HuH-7 (cell line): ENCODE data around the gene MINDY1.

Source experiments
- DNase-seq: peaks from one replicate; pipeline ENCODE4 v3.0.0; 2011; ENCODE audit warnings: low spot score

The MINDY1 gene

GRCh38 chr1:150985179-150985825 is 21.4 kb downstream of the MINDY1 start:
- no peak for DNase-seq

- DNase-seq, result peak; percentile 68
Measured at GRCh38 chr1:150981805-150982712, 24.6 kb downstream of the MINDY1 start, which contains the start of gene ANXA9. TSS of gene ANXA9 (plus strand) at chr1:150982292. CDS start at chr1:150983106, 814 bp downstream.

- peak; percentile 63 for DNase-seq
Measured at GRCh38 chr1:150981177-150981804, 25.4 kb downstream of the MINDY1 start.

- peak; percentile 86 for DNase-seq
Measured at GRCh38 chr1:150979092-150980056, 27.3 kb downstream of the MINDY1 start.

GRCh38 chr1:150976879-150977694 is 29.6 kb downstream of the MINDY1 start:
- DNase-seq, result no peak

- no peak for DNase-seq
Measured at GRCh38 chr1:150976401-150976821, 30.3 kb downstream of the MINDY1 start.

DNA sequence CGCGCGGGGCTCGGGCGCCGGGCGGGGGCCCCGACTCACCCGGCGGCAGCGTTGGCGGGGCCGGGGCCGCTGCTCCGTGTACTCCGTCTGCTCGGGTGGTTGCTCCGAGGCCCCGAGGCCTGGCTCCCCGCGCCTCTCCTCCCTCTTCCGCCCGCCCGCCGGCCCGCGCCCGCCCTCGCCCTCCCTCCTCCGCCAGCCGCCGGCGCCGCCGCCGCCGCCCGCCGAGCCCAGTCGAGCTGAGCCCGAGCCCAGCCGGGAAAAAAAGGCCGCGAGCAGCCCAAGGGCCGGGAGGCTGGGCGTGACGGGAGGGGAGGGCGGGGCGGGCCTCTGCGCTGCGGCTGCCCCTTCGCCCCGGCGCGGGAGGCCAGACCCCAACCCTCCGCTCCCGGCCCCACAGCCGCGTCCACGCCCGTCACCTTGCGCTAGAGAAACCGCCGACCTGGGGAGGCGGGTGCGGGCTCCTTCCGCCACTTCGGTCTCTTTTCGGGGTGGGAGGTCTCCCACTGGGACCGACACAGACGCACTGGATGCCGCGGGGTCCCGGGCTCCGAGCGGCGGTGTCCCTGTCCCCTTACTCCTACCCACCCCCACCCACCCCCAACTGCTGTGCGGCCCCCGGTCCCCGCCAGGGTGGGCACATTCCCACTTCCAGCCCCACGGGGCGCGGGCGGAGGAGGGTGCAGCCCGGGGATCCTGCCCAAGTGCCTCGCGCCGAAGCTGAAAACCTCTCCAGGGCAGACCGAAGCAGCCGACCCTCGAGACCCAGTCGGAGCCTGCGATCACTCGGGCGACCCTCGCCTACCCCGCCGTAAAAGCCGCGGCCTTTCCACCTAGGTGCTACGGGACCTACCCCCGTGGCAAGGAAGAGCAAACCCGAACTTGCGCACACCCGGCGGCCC is 31.9 kb downstream of the MINDY1 start, which contains the start of gene CERS2:
Gene CERS2 (minus strand): TSS at position 256 of the 899 bp plus-strand sequence. CDS start 5,745 bp downstream, outside the sequence.
- peak; percentile 79 for DNase-seq

DNA sequence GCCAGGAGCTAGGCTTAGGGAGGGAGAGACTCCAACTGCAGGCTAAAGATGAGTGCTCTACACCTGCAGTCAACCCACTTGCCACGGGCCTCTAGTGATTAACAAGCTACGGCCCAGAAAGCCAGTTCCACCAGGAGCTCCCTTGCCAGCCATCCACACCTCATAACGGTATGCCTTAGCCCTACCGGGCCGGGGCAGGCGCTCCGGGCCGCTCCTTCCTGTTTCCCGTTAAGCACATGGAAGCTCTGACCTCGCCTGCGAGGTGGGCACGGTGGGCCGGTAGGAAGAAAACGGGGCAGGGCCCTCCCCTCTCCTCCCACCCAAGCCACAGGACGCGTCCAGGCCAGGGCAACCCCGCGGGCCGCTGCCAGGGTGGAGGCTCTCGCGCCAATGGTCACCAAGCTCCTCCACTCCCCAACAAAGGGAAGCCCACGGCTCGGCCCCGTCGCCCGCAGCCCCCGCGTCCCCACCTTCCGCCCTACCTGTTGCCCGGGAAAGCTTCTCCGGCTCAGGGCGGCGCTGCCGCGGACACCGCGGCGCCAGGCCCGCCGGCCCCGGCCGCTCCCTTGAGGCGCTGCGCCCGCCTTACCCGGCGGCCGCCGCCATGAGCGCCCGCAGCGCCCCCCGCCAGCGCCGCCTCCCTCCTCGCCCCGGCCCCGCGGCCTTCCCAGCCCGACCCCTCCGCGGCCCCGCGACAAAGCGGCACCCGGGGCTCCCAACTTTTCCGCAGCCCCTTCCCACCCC is 32.7 kb downstream of the MINDY1 start:
- DNase-seq, result no peak

DNA sequence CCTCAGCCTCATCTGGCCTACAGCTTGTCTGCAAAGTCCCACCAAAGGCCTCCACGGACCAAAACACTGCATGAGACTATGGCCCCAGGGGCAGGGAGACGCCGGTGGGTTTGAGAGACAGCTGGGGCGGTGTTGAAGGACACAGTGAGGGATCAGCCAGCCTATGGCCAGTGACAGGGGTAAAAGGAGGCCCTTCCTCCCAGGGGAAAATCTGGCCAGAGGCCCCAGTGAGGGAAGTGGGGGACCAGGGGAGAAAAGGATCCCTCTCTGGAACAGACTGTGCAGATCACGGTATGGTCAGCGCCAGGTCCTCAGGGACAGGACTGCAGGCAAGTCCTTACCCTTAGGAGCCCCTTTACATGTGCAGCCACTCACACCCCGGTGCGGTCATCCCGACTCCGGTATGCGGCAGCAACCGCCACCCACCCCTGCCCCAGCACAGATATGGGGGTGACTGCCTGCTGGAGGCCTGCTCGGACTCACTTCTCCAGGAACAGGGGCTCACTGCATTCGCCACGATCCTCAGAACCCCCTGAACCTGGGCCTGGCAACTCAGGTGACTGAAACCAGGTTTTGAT is 33.4 kb downstream of the MINDY1 start:
- no peak for DNase-seq

DNA sequence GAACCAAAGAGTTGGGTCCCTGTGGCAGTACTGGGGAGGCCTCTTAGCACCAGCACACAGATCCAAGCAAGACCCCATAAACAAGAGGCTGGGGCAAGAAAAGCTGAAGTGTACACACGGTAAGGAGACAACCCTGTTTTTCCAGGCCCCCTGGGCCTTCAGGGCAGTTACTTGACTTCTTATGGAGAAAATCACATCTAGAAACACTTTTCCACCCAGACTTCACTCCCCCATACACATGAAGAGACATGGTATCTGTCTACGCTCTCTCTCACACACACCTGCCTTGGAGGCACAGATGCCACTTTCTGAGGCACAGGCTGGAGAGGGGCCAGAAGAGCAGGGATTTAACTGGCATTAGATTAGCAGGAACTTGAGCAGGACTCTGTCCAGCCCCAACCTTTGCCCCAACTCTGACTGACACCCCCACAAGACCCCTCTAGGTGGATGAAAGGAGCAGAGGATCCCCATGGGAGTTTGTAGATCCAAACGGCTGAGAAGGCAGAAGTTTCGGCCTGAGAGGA is 34.2 kb downstream of the MINDY1 start:
- no peak for DNase-seq

- DNase-seq, result peak; percentile 49
Measured at GRCh38 chr1:150971583-150972416, 34.9 kb downstream of the MINDY1 start.

- peak; percentile 88 for DNase-seq
Measured at GRCh38 chr1:150970808-150971582, 35.7 kb downstream of the MINDY1 start.

DNA sequence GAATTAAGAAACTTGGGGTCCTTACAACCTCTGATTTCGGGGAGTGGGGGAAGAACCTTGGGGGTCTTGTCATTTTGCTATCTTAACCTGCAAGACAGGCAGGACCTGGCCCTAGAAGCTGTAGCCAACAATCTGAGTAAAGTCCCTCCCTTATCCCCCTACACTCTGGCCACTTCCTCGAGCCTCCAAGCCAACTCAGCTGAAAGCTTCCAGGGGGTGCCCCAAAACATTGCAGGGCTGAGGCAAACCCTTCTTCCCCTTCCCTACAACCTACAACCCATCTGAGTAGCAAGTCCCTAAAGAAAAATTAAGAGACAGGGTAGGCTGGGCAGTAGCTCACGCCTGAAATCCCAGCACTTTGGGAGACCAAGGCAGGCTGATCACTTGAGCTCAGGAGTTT is 37.1 kb downstream of the MINDY1 start:
- no peak for DNase-seq

DNA sequence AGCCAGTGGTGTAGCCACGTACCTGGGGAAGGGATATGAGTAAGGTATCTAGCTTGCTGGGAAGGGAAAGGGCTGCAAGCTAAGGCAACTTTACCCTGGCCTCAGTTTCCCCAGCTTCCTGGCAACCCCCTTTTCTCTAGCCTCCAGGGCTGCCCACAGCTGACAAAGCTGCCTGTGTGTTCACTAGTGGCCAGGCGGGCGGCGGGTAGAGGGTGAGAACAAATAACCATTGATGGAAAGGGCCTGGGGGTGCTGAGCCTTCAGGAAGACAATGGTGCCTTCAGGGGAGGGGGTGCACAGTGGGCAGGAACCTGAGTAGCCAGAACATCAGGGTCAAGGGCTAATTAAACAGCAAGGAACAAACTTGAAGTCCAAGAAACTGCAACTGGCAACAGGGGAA is 38.2 kb downstream of the MINDY1 start:
- DNase-seq, result no peak

GRCh38 chr1:150967936-150968335 is 38.8 kb downstream of the MINDY1 start:
- no peak for DNase-seq

GRCh38 chr1:150966011-150966410 is 40.7 kb downstream of the MINDY1 start:
- DNase-seq, result no peak
